Spinal cord (tissue), 10 donors: ENCODE data around the gene C17orf67. TPM values are rescaled to one million over a fixed set of nuclear protein-coding genes. Genes with fewer than 3 reads are reported as not detected.

Experiments used
- DNase-seq, 6 donors: peaks; one replicate each; pipeline versions ENCODE4 v3.0.0 to v3.0.0-alpha.2; 2013 to 2015; ENCODE audit warnings: low spot score in 6 of 6, low read depth in 4 of 6
- H3K27ac ChIP-seq: one replicate; pipeline ENCODE4 v1.5.1; 2013; ENCODE audit warnings: low read depth, low read length, control low read depth
- H3K27me3 ChIP-seq: one replicate; pipeline ENCODE4 v1.6.1; 2013; ENCODE audit warnings: low read length; ENCODE audit not compliant: control insufficient read depth, insufficient read depth
- H3K36me3 ChIP-seq: one replicate; pipeline ENCODE4 v1.6.1; 2013; ENCODE audit warnings: low read length; ENCODE audit not compliant: control insufficient read depth, insufficient read depth
- H3K4me1 ChIP-seq: one replicate; pipeline ENCODE4 v1.6.1; 2013; ENCODE audit warnings: low read length; ENCODE audit not compliant: control insufficient read depth, insufficient read depth
- H3K4me3 ChIP-seq: one replicate; pipeline ENCODE4 v1.5.1; 2013; ENCODE audit warnings: low read depth, low read length, control low read depth
- H3K9me3 ChIP-seq: one replicate; pipeline ENCODE4 v1.6.1; 2013; ENCODE audit warnings: low read length; ENCODE audit not compliant: control insufficient read depth, insufficient read depth
- WGBS: methylation state at CpG from one replicate; pipeline ENCODE4 v1.1.5; 2013; ENCODE audit warnings: missing lambda C conversion rate; ENCODE audit not compliant: insufficient coverage; 5-methylcytosine and 5-hydroxymethylcytosine counted together
- polyA plus RNA-seq, 2 donors: library from polyadenylated mRNA; unstranded; fragments of 120-200 nt; gene quantifications; one replicate each; pipeline ENCODE4 v1.2.1, GENCODE V29; 2013; ENCODE audit not compliant: insufficient read length in 2 of 2
- total RNA-seq, 2 donors: library from RNA; depleted of rRNA in 1 of 2; stranded (reverse); fragments of 120-200 nt in 1 of 2; fragments of >200 nt in 1 of 2; gene quantifications; one replicate each; pipeline versions ENCODE4 v1.2.3 to v1.2.4, GENCODE V29; 2013 to 2014
- donor health status: healthy.

C17orf67 gene
- total and polyA plus RNA-seq, 4 donors, result 2.0 to 3.8 (median 2.6) TPM

DNA sequence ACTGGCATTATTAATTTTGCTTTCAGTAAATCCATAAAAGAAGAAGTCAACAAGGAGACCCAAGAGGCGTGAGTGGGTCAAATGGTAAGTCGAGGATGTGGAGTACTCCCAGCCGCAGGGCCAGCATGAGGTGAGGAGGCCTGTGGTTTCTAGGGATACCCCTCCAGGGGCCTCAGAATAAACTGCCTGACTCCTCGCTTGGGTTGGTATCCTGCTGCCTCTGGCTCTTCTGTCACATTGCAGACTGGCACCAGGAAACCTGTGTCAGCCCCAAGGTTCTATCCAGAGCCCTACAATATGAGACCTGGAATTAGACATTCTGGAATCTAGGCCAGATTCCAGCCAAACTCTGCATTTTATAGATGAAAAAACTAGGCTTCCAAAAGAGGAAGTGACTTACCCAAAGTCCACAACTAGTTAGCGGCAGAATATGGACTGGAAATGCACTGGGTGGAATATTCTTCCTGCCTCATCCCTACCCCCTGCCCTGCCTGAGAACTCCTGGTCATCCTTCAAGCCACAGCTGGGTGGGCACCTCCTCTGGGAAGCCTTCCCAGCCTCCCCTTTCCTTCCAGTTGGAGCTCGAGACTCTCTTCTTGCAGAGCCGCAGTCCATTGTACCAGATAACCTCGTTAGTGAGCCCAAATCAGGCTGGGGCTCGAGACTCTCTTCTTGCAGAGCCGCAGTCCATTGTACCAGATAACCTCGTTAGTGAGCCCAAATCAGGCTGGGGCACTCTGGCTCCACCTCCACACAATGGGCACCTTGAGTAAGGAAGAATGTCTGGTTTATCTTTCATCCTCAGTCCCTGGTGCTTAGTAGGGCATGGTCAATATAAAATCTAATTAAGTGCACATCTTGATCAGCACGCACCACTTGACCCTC is 22.6 kb downstream of the C17orf67 start:
- Histone ChIP-seq H3K27me3 (no peaks in the 10 kb centered on the region), H3K36me3 (no peaks in the 10 kb centered on the region), H3K4me3 (no peak overlapping the region), H3K9me3 (no peaks in the 10 kb centered on the region), H3K27ac (no peak overlapping the region), H3K4me1 (peaks cover 11% of the 10 kb centered on the region)
- no peak for DNase-seq
- WGBS, result 82% methylated on average over 9 of the region's 12 CpGs

GRCh38 chr17:56810343-56810742 is 23.4 kb downstream of the C17orf67 start:
- H3K27ac ChIP-seq, result no peak overlapping the region
- peaks cover 11% of the 10 kb centered on the region for H3K4me1 ChIP-seq
- H3K36me3 ChIP-seq, result no peaks in the 10 kb centered on the region
- H3K4me3 ChIP-seq, result no peak overlapping the region
- H3K27me3 ChIP-seq, result no peaks in the 10 kb centered on the region
- H3K9me3 ChIP-seq, result no peaks in the 10 kb centered on the region
- peak in 2 of 6 donors; percentile 44 to 62 for DNase-seq
- WGBS, result 57% methylated on average over 2 of the region's 2 CpGs

GRCh38 chr17:56809820-56810179 is 23.9 kb downstream of the C17orf67 start:
- Histone ChIP-seq H3K9me3 (no peaks in the 10 kb centered on the region), H3K27ac (no peak overlapping the region), H3K4me3 (no peak overlapping the region), H3K4me1 (peaks cover 11% of the 10 kb centered on the region), H3K27me3 (no peaks in the 10 kb centered on the region), H3K36me3 (no peaks in the 10 kb centered on the region)
- DNase-seq, result no peak
- WGBS, result 94% methylated on average over 1 of the region's 1 CpG

DNA sequence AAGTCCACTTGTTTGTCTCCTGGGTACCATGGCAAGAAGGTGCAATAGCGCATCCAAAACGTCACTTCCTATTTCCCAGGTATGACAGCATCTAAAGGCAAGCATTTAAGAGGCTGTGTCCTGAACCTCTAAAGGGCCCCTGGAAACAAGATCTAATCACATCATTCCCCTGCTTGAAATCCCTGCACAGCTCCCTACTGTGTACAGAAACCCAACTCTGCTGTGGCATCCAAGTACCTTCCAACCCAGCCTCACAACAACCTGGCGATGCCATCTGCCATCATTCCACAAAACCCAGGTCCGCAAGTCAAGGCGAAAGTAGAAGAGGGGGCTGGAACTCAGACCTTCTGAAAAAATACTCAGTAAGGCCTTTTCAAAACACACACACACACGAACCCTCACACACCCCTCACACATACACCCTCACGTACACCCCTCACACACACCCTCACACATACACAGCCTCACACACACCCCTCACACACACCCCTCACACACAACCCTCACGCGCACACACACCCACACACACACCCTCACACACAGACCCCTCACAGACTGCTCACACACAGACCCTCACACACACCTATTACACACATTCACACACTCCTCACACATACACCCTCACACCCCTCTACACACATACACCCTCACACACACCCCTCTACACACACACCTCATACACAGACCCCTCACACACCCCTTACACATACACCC is 24.5 kb downstream of the C17orf67 start:
- H3K27me3 ChIP-seq, result no peaks in the 10 kb centered on the region
- H3K4me3 ChIP-seq, result no peak overlapping the region
- no peaks in the 10 kb centered on the region for H3K9me3 ChIP-seq
- H3K4me1 ChIP-seq, result peaks cover 11% of the 10 kb centered on the region
- DNase-seq, result no peak
- 88% methylated on average over 9 of the region's 9 CpGs for WGBS
- no peaks in the 10 kb centered on the region for H3K36me3 ChIP-seq
- no peak overlapping the region for H3K27ac ChIP-seq

GRCh38 chr17:56808503-56808902 is 25.2 kb downstream of the C17orf67 start:
- peak in 2 of 6 donors; percentile 24 to 62 for DNase-seq
- H3K9me3 ChIP-seq, result no peaks in the 10 kb centered on the region
- H3K4me3 ChIP-seq, result no peak overlapping the region
- H3K27ac ChIP-seq, result no peak overlapping the region
- H3K4me1 ChIP-seq, result peaks cover 11% of the 10 kb centered on the region
- no peaks in the 10 kb centered on the region for H3K36me3 ChIP-seq
- H3K27me3 ChIP-seq, result no peaks in the 10 kb centered on the region
- WGBS, result 41% methylated on average over 2 of the region's 3 CpGs

DNA sequence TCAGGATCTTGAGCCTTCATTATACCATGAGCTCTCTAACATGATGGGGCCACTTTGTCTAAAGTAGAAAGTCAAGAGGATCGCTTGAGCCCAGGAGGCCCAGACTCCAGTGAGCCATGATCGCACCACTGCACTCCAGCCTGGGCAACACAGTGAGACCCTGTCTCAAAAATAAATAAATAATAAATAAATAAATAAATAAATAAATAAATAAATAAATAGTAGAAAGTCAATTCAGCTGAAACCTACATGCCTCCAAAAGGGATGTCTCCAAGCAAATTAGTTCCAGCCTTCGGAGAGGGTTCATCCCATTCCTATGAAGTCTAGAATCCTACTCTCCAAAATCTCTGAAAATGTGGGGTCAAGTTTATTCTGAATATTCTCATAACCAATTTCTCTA is 26.0 kb downstream of the C17orf67 start:
- Histone ChIP-seq H3K4me1 (peaks cover 6% of the 10 kb centered on the region), H3K4me3 (no peak overlapping the region), H3K36me3 (no peaks in the 10 kb centered on the region), H3K27me3 (no peaks in the 10 kb centered on the region), H3K27ac (no peak overlapping the region), H3K9me3 (no peaks in the 10 kb centered on the region)
- no peak for DNase-seq
- WGBS, result no CpG with 5 or more reads among the region's 3 CpGs

DNA sequence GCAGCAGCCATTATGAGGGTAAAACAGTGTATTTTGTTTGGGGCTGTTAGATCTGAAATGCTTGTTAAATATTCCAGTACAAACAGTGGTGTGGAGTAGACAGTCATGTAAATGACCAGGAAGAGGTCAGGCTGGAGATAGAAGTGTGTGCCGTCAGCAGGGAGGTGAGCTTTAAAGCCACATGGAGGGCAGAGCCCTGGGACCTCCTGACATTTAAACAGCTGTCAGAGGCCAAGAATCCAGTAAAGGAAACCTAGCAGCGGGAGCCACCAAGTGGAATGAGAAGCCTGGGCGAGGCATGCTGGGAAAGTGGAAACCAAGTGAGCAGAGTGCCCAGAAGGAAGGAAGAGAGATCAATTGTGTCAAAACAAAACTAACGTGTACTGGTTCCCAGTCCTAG is 26.8 kb downstream of the C17orf67 start:
- H3K27ac ChIP-seq, result no peak overlapping the region
- H3K36me3 ChIP-seq, result no peaks in the 10 kb centered on the region
- H3K27me3 ChIP-seq, result no peaks in the 10 kb centered on the region
- DNase-seq, result no peak
- no peaks in the 10 kb centered on the region for H3K9me3 ChIP-seq
- peaks cover 6% of the 10 kb centered on the region for H3K4me1 ChIP-seq
- H3K4me3 ChIP-seq, result no peak overlapping the region
- WGBS, result 78% methylated on average over 4 of the region's 4 CpGs

- no peaks in the 10 kb centered on the region for H3K9me3 ChIP-seq
- WGBS, result no CpG with 5 or more reads among the region's 3 CpGs
- H3K4me1 ChIP-seq, result no peaks in the 10 kb centered on the region
- peak in 1 of 6 donors; percentile 10 for DNase-seq
- no peaks in the 10 kb centered on the region for H3K27me3 ChIP-seq
- no peaks in the 10 kb centered on the region for H3K36me3 ChIP-seq
- no peak overlapping the region for H3K4me3 ChIP-seq
- H3K27ac ChIP-seq, result no peak overlapping the region
These were observed 29.3 kb downstream of the C17orf67 start for GRCh38 chr17:56804454-56804853.

DNA sequence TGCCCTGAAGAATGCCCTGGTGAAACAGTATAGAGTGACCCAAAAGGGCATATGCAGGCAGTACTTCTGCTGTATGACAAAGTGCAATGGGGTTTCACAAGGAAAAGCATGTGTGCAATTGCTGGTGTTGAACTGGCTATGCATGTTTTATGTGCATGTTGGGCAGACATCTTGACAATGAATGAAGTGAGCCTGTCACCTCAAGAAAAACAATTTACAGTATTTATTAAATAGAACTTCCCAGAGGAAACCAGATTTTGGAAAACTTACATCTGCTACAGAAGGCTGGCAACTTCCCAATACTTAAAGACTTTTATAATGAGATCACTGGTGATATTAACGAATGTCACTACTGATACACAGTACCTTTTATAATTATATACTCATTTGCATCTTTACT is 30.6 kb downstream of the C17orf67 start:
- DNase-seq, result peak in 1 of 6 donors; percentile 27
- Histone ChIP-seq H3K27me3 (no peaks in the 10 kb centered on the region), H3K36me3 (no peaks in the 10 kb centered on the region), H3K4me1 (no peaks in the 10 kb centered on the region), H3K4me3 (no peak overlapping the region), H3K27ac (no peak overlapping the region), H3K9me3 (no peaks in the 10 kb centered on the region)
- WGBS, result no CpG with 5 or more reads among the region's 1 CpG
